GM23338 (cell line): ENCODE results near the gene ITPR3. TPM values are rescaled to one million over a fixed set of nuclear protein-coding genes. Genes with fewer than 3 reads are reported as not detected.

ENCODE experiments used
- ATAC-seq: fragments of 200-7000 bp; cut with Tn5 transposase; 3 replicates; pipeline ENCODE4 v1.9.1; 2020
- DNase-seq: peaks from one replicate; pipeline ENCODE4 v3.0.0-alpha.2; 2015; ENCODE audit warnings: low spot score
- H2AFZ ChIP-seq: fragments of 200-600 bp; sonication (generic); 2 replicates; pipeline ENCODE4 v1.8.0; 2016; ENCODE audit warnings: antibody characterized with exemption, mild to moderate bottlenecking, moderate library complexity
- H3F3A ChIP-seq: fragments of 200-600 bp; sonication (generic); replicated peaks from 2 replicates; pipeline ENCODE4 v1.8.0; 2017; ENCODE audit warnings: antibody characterized with exemption, mixed run types, low read depth
- H3K27ac ChIP-seq: fragments of 200-600 bp; sonication (generic); 2 replicates; pipeline ENCODE4 v1.6.1; 2016; ENCODE audit warnings: low read depth
- H3K27me3 ChIP-seq: fragments of 200-600 bp; sonication (generic); 2 replicates; pipeline ENCODE4 v1.8.0; 2016; ENCODE audit warnings: mild to moderate bottlenecking, mixed run types, moderate library complexity; ENCODE audit not compliant: insufficient read depth
- H3K36me3 ChIP-seq: fragments of 200-600 bp; sonication (generic); 2 replicates; pipeline ENCODE4 v1.8.0; 2016; ENCODE audit warnings: mild to moderate bottlenecking; ENCODE audit not compliant: insufficient read depth
- H3K4me1 ChIP-seq: fragments of 200-600 bp; sonication (generic); 2 replicates; pipeline ENCODE4 v1.8.0; 2016; ENCODE audit warnings: mild to moderate bottlenecking, moderate library complexity; ENCODE audit not compliant: insufficient read depth
- H3K4me2 ChIP-seq: fragments of 200-600 bp; sonication (generic); 2 replicates; pipeline ENCODE4 v1.7.1; 2017; ENCODE audit warnings: mixed run types
- H3K4me3 ChIP-seq: fragments of 200-600 bp; sonication (generic); 2 replicates; pipeline ENCODE4 v1.6.1; 2016; ENCODE audit warnings: mixed run types
- H3K79me2 ChIP-seq: fragments of 200-600 bp; sonication (generic); replicated peaks from 2 replicates; pipeline ENCODE4 v1.8.0; 2017; ENCODE audit warnings: mild to moderate bottlenecking; ENCODE audit not compliant: insufficient read depth
- H3K9me2 ChIP-seq: fragments of 200-600 bp; sonication (generic); 2 replicates; pipeline ENCODE4 v1.8.0; 2017; ENCODE audit not compliant: insufficient read depth
- H4K20me1 ChIP-seq: fragments of 200-600 bp; sonication (generic); replicated peaks from 2 replicates; pipeline ENCODE4 v1.8.0; 2017; ENCODE audit warnings: mild to moderate bottlenecking; ENCODE audit not compliant: insufficient read depth
- H3K27ac Mint-ChIP-seq: 2 replicates; pipeline ENCODE4 v1.8.0; 2020; ENCODE audit warnings: inconsistent platforms, mild to moderate bottlenecking, moderate library complexity, mixed read lengths
- H3K27me3 Mint-ChIP-seq: 3 replicates; pipeline ENCODE4 v1.8.0; 2022; ENCODE audit warnings: low read depth, mild to moderate bottlenecking, moderate library complexity, mixed read lengths, inconsistent platforms; ENCODE audit not compliant: insufficient read depth, poor library complexity
- H3K36me3 Mint-ChIP-seq: 3 replicates; pipeline ENCODE4 v1.8.0; 2021; ENCODE audit warnings: low read depth, mild to moderate bottlenecking, inconsistent platforms, moderate library complexity, mixed read lengths
- H3K4me1 Mint-ChIP-seq: 3 replicates; pipeline ENCODE4 v1.8.0; 2020; ENCODE audit warnings: mild to moderate bottlenecking, inconsistent platforms, mixed read lengths
- H3K4me3 Mint-ChIP-seq: 3 replicates; pipeline ENCODE4 v1.8.0; 2021; ENCODE audit warnings: moderate library complexity, mild to moderate bottlenecking, inconsistent platforms, mixed read lengths
- H3K9me3 Mint-ChIP-seq: 3 replicates; pipeline ENCODE4 v1.8.0; 2020; ENCODE audit warnings: moderate library complexity, mild to moderate bottlenecking, inconsistent platforms, mixed read lengths
- CREB1 ChIP-seq: fragments of 250-450 bp; sonication (Bioruptor Pico); IDR thresholded peaks from 2 replicates; pipeline ENCODE4 v1.5.0; 2020; ENCODE audit warnings: low read depth, mild to moderate bottlenecking, moderate library complexity
- EZH2 ChIP-seq: fragments of 200-600 bp; sonication (generic); IDR thresholded peaks from one replicate; pipeline ENCODE4 v1.8.0; 2017; ENCODE audit warnings: antibody characterized with exemption, mild to moderate bottlenecking, low read depth; ENCODE audit not compliant: unreplicated experiment
- EZH2phosphoT487 ChIP-seq: fragments of 200-600 bp; sonication (generic); IDR thresholded peaks from one replicate; pipeline ENCODE4 v1.8.1; 2018; ENCODE audit warnings: antibody characterized with exemption; ENCODE audit not compliant: unreplicated experiment
- JUNB ChIP-seq: IDR thresholded peaks from one replicate; pipeline ENCODE4 v1.6.1; 2016; ENCODE audit warnings: antibody characterized with exemption; ENCODE audit not compliant: unreplicated experiment
- NANOG ChIP-seq: IDR thresholded peaks from 2 replicates; pipeline ENCODE4 v1.6.1; 2016; ENCODE audit warnings: antibody characterized with exemption, borderline replicate concordance
- POLR2AphosphoS5 ChIP-seq: IDR thresholded peaks from 2 replicates; pipeline ENCODE4 v1.6.1; 2016; ENCODE audit warnings: antibody characterized with exemption, low read depth
- STAT1 ChIP-seq: IDR thresholded peaks from one replicate; pipeline ENCODE4 v1.6.1; 2016; ENCODE audit warnings: antibody characterized with exemption; ENCODE audit not compliant: unreplicated experiment
- ZNF114 ChIP-seq: fragments of 250-450 bp; sonication (Bioruptor Pico); IDR thresholded peaks from 2 replicates; pipeline ENCODE4 v1.5.0; 2020; ENCODE audit warnings: mild to moderate bottlenecking, moderate library complexity
- ZNF331 ChIP-seq: fragments of 250-450 bp; sonication (Bioruptor Pico); IDR thresholded peaks from 2 replicates; pipeline ENCODE4 v1.5.0; 2020; ENCODE audit warnings: low read depth, mild to moderate bottlenecking, moderate library complexity
- polyA plus RNA-seq: library from polyadenylated mRNA; unstranded; fragments of >200 nt; fragmentation: Nextera tagmentation; extraction: Ambion mirVana; gene quantifications from 2 replicates; pipeline ENCODE4 v1.2.1, GENCODE V29; 2016
- total RNA-seq: library from RNA; depleted of rRNA; stranded (reverse); fragments of >200 nt; shearing (Covaris generic); gene quantifications from 2 replicates; pipeline ENCODE4 v1.2.3, GENCODE V29; 2014
- TF ChIP-seq, protein P1 (sequence below): IDR thresholded peaks from one replicate; pipeline ENCODE4 v1.6.1; 2018; ENCODE audit warnings: antibody characterized with exemption; ENCODE audit not compliant: unreplicated experiment
- TF ChIP-seq, protein P2 (sequence below): IDR thresholded peaks from 2 replicates; pipeline ENCODE4 v1.6.1; 2016; ENCODE audit warnings: antibody characterized with exemption
- TF ChIP-seq, protein P3 (sequence below): fragments of 250-450 bp; sonication (Bioruptor Pico); IDR thresholded peaks from 2 replicates; pipeline ENCODE4 v1.5.0; 2020; ENCODE audit warnings: mild to moderate bottlenecking, moderate library complexity
- TF ChIP-seq, protein P4 (sequence below), 2 experiments: fragments of 200-600 bp in 1 of 2; sonication (generic) in 1 of 2; conservative IDR thresholded peaks; 2 replicates each; pipeline versions ENCODE4 v1.5.1 to v1.6.1; 2016 to 2017; ENCODE audit warnings: antibody characterized with exemption in 2 of 2, low read depth in 2 of 2, mild to moderate bottlenecking in 2 of 2, moderate library complexity in 1 of 2

The ITPR3 gene
- total and polyA plus RNA-seq, 2 experiments from 2014 or later, result 7.3 to 31.9 TPM

DNA sequence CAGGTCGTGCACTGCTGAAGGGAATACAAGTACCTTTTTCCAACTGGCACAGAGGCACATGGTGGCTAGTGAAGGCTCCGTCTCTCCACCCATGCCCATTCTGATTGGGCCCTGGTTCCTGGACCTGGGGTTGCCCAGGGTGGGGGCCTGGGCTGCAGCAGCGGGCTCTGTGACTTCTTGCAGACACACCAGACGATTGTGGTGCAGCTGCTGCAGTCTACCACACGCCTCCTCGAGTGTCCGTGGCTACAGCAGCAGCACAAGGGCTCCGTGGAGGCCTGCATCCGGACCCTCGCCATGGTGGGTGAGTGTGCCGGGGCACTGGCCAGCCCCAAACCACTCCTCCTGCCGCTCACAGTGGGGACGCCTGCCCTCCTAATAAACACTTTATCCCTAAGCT lies 61.2 kb downstream of the ITPR3 start:
- H3K4me3 Mint-ChIP-seq, result no peak overlapping the region
- H3K9me2 ChIP-seq, result no peaks in the 10 kb centered on the region
- no peak overlapping the region for H2AFZ ChIP-seq
- H3K27me3 Mint-ChIP-seq, result peaks cover 16% of the 10 kb centered on the region
- no peaks in the 10 kb centered on the region for H3K4me1 ChIP-seq
- H3K4me3 ChIP-seq, result no peak overlapping the region
- no peaks in the 10 kb centered on the region; the same call in 1 of the 2 replicates for H4K20me1 ChIP-seq
- H3K36me3 ChIP-seq, result no peaks in the 10 kb centered on the region
- H3K27me3 ChIP-seq, result no peaks in the 10 kb centered on the region
- H3K4me2 ChIP-seq, result no peak overlapping the region
- ATAC-seq (no peak), DNase-seq (no peak)
- peaks cover 45% of the 10 kb centered on the region for H3K36me3 Mint-ChIP-seq
- H3K4me1 Mint-ChIP-seq, result no peaks in the 10 kb centered on the region; the same call in 2 of the 3 replicates
- no peak overlapping the region for H3K27ac Mint-ChIP-seq
- no peak overlapping the region for H3K27ac ChIP-seq
- TF ChIP-seq POLR2AphosphoS5 (no peak), ZNF331 (CRISPR knock-in tag) (no peak), STAT1 (no peak), CREB1 (CRISPR knock-in tag) (no peak), JUNB (no peak), ZNF114 (CRISPR knock-in tag) (no peak), EZH2phosphoT487 (no peak), EZH2 (no peak), NANOG (no peak)
- TF ChIP-seq, protein P1, sequence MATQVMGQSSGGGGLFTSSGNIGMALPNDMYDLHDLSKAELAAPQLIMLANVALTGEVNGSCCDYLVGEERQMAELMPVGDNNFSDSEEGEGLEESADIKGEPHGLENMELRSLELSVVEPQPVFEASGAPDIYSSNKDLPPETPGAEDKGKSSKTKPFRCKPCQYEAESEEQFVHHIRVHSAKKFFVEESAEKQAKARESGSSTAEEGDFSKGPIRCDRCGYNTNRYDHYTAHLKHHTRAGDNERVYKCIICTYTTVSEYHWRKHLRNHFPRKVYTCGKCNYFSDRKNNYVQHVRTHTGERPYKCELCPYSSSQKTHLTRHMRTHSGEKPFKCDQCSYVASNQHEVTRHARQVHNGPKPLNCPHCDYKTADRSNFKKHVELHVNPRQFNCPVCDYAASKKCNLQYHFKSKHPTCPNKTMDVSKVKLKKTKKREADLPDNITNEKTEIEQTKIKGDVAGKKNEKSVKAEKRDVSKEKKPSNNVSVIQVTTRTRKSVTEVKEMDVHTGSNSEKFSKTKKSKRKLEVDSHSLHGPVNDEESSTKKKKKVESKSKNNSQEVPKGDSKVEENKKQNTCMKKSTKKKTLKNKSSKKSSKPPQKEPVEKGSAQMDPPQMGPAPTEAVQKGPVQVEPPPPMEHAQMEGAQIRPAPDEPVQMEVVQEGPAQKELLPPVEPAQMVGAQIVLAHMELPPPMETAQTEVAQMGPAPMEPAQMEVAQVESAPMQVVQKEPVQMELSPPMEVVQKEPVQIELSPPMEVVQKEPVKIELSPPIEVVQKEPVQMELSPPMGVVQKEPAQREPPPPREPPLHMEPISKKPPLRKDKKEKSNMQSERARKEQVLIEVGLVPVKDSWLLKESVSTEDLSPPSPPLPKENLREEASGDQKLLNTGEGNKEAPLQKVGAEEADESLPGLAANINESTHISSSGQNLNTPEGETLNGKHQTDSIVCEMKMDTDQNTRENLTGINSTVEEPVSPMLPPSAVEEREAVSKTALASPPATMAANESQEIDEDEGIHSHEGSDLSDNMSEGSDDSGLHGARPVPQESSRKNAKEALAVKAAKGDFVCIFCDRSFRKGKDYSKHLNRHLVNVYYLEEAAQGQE, result no peak
- TF ChIP-seq, protein P2, sequence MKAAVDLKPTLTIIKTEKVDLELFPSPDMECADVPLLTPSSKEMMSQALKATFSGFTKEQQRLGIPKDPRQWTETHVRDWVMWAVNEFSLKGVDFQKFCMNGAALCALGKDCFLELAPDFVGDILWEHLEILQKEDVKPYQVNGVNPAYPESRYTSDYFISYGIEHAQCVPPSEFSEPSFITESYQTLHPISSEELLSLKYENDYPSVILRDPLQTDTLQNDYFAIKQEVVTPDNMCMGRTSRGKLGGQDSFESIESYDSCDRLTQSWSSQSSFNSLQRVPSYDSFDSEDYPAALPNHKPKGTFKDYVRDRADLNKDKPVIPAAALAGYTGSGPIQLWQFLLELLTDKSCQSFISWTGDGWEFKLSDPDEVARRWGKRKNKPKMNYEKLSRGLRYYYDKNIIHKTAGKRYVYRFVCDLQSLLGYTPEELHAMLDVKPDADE, result no peak
- TF ChIP-seq, protein P3, sequence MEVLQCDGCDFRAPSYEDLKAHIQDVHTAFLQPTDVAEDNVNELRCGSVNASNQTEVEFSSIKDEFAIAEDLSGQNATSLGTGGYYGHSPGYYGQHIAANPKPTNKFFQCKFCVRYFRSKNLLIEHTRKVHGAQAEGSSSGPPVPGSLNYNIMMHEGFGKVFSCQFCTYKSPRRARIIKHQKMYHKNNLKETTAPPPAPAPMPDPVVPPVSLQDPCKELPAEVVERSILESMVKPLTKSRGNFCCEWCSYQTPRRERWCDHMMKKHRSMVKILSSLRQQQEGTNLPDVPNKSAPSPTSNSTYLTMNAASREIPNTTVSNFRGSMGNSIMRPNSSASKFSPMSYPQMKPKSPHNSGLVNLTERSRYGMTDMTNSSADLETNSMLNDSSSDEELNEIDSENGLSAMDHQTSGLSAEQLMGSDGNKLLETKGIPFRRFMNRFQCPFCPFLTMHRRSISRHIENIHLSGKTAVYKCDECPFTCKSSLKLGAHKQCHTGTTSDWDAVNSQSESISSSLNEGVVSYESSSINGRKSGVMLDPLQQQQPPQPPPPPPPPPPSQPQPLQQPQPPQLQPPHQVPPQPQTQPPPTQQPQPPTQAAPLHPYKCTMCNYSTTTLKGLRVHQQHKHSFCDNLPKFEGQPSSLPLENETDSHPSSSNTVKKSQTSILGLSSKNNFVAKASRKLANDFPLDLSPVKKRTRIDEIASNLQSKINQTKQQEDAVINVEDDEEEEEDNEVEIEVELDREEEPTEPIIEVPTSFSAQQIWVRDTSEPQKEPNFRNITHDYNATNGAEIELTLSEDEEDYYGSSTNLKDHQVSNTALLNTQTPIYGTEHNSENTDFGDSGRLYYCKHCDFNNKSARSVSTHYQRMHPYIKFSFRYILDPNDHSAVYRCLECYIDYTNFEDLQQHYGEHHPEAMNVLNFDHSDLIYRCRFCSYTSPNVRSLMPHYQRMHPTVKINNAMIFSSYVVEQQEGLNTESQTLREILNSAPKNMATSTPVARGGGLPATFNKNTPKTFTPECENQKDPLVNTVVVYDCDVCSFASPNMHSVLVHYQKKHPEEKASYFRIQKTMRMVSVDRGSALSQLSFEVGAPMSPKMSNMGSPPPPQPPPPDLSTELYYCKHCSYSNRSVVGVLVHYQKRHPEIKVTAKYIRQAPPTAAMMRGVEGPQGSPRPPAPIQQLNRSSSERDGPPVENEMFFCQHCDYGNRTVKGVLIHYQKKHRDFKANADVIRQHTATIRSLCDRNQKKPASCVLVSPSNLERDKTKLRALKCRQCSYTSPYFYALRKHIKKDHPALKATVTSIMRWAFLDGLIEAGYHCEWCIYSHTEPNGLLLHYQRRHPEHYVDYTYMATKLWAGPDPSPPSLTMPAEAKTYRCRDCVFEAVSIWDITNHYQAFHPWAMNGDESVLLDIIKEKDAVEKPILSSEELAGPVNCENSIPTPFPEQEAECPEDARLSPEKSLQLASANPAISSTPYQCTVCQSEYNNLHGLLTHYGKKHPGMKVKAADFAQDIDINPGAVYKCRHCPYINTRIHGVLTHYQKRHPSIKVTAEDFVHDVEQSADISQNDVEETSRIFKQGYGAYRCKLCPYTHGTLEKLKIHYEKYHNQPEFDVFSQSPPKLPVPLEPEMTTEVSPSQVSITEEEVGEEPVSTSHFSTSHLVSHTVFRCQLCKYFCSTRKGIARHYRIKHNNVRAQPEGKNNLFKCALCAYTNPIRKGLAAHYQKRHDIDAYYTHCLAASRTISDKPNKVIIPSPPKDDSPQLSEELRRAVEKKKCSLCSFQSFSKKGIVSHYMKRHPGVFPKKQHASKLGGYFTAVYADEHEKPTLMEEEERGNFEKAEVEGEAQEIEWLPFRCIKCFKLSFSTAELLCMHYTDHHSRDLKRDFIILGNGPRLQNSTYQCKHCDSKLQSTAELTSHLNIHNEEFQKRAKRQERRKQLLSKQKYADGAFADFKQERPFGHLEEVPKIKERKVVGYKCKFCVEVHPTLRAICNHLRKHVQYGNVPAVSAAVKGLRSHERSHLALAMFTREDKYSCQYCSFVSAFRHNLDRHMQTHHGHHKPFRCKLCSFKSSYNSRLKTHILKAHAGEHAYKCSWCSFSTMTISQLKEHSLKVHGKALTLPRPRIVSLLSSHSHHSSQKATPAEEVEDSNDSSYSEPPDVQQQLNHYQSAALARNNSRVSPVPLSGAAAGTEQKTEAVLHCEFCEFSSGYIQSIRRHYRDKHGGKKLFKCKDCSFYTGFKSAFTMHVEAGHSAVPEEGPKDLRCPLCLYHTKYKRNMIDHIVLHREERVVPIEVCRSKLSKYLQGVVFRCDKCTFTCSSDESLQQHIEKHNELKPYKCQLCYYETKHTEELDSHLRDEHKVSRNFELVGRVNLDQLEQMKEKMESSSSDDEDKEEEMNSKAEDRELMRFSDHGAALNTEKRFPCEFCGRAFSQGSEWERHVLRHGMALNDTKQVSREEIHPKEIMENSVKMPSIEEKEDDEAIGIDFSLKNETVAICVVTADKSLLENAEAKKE (CRISPR knock-in tag), result no peak
- TF ChIP-seq, protein P4, sequence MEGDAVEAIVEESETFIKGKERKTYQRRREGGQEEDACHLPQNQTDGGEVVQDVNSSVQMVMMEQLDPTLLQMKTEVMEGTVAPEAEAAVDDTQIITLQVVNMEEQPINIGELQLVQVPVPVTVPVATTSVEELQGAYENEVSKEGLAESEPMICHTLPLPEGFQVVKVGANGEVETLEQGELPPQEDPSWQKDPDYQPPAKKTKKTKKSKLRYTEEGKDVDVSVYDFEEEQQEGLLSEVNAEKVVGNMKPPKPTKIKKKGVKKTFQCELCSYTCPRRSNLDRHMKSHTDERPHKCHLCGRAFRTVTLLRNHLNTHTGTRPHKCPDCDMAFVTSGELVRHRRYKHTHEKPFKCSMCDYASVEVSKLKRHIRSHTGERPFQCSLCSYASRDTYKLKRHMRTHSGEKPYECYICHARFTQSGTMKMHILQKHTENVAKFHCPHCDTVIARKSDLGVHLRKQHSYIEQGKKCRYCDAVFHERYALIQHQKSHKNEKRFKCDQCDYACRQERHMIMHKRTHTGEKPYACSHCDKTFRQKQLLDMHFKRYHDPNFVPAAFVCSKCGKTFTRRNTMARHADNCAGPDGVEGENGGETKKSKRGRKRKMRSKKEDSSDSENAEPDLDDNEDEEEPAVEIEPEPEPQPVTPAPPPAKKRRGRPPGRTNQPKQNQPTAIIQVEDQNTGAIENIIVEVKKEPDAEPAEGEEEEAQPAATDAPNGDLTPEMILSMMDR (conservative IDR thresholded peaks at IDR 0.05; ENCODE audit: low read depth in 2 of 2), result no peak
- H3F3A ChIP-seq, result no peaks in the 10 kb centered on the region
- no peaks in the 10 kb centered on the region; the same call in 2 of the 3 replicates for H3K9me3 Mint-ChIP-seq
- no peaks in the 10 kb centered on the region for H3K79me2 ChIP-seq
